Measurements from ENCODE around the gene VAMP5.

DNA sequence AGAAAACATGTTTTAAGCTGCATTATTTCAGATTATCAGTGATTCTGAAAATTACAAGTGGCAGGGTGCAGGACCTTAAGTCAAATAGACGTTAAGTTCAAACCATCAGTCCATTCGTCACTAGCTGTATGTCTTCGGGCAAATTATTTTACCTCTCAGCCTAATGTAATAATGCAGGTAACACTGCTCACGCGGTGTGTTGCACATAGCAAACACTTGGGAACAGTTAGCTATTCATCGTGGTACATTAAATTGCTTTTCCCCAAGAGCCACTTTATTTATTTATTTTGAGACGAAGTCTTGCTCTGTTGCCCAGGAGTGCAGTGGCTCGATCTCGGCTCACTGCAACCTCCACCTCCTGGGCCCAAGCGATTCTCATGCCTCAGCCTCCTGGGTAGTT is 35.1 kb upstream of the VAMP5 start:
- TF ChIP-seq, protein P1, sequence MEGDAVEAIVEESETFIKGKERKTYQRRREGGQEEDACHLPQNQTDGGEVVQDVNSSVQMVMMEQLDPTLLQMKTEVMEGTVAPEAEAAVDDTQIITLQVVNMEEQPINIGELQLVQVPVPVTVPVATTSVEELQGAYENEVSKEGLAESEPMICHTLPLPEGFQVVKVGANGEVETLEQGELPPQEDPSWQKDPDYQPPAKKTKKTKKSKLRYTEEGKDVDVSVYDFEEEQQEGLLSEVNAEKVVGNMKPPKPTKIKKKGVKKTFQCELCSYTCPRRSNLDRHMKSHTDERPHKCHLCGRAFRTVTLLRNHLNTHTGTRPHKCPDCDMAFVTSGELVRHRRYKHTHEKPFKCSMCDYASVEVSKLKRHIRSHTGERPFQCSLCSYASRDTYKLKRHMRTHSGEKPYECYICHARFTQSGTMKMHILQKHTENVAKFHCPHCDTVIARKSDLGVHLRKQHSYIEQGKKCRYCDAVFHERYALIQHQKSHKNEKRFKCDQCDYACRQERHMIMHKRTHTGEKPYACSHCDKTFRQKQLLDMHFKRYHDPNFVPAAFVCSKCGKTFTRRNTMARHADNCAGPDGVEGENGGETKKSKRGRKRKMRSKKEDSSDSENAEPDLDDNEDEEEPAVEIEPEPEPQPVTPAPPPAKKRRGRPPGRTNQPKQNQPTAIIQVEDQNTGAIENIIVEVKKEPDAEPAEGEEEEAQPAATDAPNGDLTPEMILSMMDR (IDR thresholded peaks at IDR 0.05): no peak
- no peak for TF ChIP-seq EZH2 (IDR thresholded peaks at IDR 0.05; ENCODE audit: borderline replicate concordance, insufficient read depth, low read depth, low read length, poor library complexity, severe bottlenecking)

All from B cell (primary cell).